ENCODE results near the gene TRIM34. TPM values are rescaled to one million over a fixed set of nuclear protein-coding genes. Genes with fewer than 3 reads are reported as not detected.
"Not testable (repeated sequence)": the region's sequence is repeated elsewhere in the genome, so short reads cannot be mapped to it uniquely, and the experiment has no call there.

TRIM34 gene
- total and polyA plus RNA-seq, 7 donors = 3.5 to 10.2 (median 7.4) TPM

DNA sequence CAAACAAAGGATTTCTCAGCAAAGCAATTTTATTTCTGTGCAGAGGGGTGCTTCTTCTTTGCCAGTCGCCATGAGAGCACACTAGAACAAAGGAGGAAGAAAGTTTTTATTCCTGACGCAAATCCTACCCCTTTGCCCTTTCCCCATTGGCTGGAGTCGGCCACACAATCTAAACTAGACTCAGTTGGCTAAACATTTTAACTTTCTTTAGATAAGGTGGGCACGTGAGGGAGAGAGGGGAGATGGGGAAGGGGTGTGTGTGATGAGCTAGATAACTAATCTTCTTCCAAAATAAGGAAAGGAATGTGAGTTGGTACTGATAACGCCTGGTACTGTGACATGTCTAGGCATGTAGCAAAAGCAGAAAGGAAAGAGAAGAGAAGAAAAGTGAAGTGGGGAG lies 65.4 kb downstream of the TRIM34 start:
- no peak for TF ChIP-seq EP300 (IDR thresholded peaks at IDR 0.05)
- TF ChIP-seq POLR2A (IDR thresholded peaks at IDR 0.05) = peak in 1 of 2 donors; percentile 23
- TF ChIP-seq POLR2AphosphoS5 (IDR thresholded peaks at IDR 0.05) = peak in 1 of 4 donors; percentile 0
- TF ChIP-seq, protein P1, sequence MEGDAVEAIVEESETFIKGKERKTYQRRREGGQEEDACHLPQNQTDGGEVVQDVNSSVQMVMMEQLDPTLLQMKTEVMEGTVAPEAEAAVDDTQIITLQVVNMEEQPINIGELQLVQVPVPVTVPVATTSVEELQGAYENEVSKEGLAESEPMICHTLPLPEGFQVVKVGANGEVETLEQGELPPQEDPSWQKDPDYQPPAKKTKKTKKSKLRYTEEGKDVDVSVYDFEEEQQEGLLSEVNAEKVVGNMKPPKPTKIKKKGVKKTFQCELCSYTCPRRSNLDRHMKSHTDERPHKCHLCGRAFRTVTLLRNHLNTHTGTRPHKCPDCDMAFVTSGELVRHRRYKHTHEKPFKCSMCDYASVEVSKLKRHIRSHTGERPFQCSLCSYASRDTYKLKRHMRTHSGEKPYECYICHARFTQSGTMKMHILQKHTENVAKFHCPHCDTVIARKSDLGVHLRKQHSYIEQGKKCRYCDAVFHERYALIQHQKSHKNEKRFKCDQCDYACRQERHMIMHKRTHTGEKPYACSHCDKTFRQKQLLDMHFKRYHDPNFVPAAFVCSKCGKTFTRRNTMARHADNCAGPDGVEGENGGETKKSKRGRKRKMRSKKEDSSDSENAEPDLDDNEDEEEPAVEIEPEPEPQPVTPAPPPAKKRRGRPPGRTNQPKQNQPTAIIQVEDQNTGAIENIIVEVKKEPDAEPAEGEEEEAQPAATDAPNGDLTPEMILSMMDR (IDR thresholded peaks at IDR 0.05) = no peak
- no peak for DNase-seq
- Histone ChIP-seq H3K27ac (peak overlapping the region; percentile 80 to 89 (median 84)), H3K27me3 (no peaks in the 10 kb centered on the region), H3K4me1 (peaks cover 0 to 28% (median 25%) of the 10 kb centered on the region in 4 donors), H3K36me3 (no peaks in the 10 kb centered on the region), H3K4me3 (peak overlapping the region; percentile 20 to 51 (median 38)), H3K9me3 (no peaks in the 10 kb centered on the region)
- intact Hi-C loops (cut with DNase I) = no loop called here
- 16 to 57% methylated on average over 5 of the region's 5 CpGs for WGBS, 2 donors

DNA sequence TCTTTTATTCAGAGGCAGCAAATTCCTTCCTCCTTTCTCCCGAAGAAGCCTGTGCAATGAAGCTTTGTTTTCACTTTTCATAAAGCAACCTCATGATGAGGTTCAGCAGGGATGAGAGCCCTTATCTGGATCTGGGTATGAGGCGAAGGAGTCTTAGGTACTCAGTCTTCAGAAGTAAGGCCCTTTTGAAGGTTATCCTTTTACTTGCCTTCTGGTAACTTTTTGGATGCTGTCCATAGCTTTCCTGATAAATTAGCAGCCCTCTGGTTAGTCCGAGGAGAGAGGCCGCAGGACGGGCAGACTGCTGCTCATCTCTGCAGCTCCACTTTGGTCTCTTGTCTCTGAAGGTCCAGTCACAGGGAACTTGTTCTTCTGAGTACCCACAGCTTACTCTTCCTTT lies 65.9 kb downstream of the TRIM34 start:
- Histone ChIP-seq H3K4me3 (peak overlapping the region; percentile 20 to 51 (median 38)), H3K27me3 (no peaks in the 10 kb centered on the region), H3K4me1 (peaks cover 0 to 25% (median 23%) of the 10 kb centered on the region in 4 donors), H3K27ac (peak overlapping the region; percentile 80 to 89 (median 84)), H3K9me3 (no peaks in the 10 kb centered on the region), H3K36me3 (no peaks in the 10 kb centered on the region)
- TF ChIP-seq, protein P1 (IDR thresholded peaks at IDR 0.05) = no peak
- TF ChIP-seq EP300 (IDR thresholded peaks at IDR 0.05) (no peak), POLR2A (IDR thresholded peaks at IDR 0.05) (no peak), POLR2AphosphoS5 (IDR thresholded peaks at IDR 0.05) (peak in 1 of 4 donors; percentile 14)
- DNase-seq = no peak
- 25 to 69% methylated on average over 5 of the region's 5 CpGs for WGBS, 2 donors
- intact Hi-C loops (cut with DNase I) = no loop called here

DNA sequence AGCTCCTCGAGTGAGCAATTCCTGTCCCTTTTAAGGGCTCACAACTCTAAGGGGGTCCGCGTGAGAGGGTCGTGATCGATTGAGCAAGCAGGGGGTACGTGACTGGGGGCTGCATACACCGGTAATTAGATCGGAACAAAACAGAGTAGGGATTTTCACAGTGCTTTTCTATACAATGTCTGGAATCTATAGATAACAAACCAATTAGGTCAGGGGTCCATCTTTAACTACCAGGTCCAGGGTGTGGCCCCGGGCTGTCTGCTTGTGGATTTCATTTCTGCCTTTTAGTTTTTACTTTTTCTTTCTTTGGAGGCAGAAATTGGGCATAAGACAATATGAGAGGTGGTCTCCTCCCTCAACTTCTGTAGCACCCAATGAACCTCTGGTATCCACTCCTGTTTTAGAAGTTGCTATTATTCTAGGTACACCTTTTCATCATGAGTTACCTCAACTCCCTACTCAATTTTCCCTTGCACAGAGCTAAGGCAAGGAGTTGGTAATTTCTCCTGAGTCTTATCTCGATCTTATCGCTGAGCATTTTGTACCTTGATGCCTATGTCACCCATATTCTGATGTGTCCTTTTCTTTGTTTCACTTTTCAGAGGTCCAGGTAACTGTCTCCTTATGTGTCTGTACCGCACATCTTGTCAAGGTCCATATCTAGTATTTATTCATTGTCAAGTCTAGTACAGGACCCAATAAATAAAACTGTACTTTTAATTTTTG lies 66.6 kb downstream of the TRIM34 start:
- not testable (repeated sequence) for H3K9me3 ChIP-seq
- H3K4me1 ChIP-seq = peaks cover 0 to 25% (median 23%) of the 10 kb centered on the region in 4 donors

DNA sequence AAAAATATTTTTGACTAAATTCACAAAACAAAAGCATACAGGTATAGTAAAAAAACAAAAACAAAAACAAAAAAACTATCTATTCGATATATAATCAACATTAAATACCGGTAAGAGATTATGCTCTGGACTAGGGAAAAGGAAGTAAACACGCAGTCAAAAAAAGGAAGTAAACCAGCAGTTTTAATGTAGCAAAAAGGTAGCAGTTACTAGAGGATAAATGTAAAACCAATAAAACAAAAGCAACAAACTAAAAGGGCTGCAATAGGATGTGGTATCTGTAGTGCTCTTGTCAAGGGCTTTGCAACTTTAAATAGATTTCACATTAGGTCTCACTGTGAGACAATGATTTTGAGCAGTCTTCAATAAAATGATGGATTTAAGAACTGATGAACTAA lies 67.2 kb downstream of the TRIM34 start:
- peak overlapping the region in 2 of 4 donors; percentile 83 to 89 for H3K27ac ChIP-seq
- peak overlapping the region in 1 of 4 donors; percentile 51 for H3K4me3 ChIP-seq

More for the DNA sequence above, 66.6 kb downstream of the TRIM34 start:
- WGBS, 2 donors = 40 to 67% methylated on average over 12 of the region's 12 CpGs
- DNase-seq; intact Hi-C loops (cut with DNase I); H3K36me3 ChIP-seq; H3K27me3 ChIP-seq: not testable (repeated sequence)
- Histone ChIP-seq H3K4me3 (peak overlapping the region; percentile 20 to 51 (median 38)), H3K27ac (peak overlapping the region; percentile 80 to 89 (median 84))

More for the DNA sequence above, 67.2 kb downstream of the TRIM34 start:
- Histone ChIP-seq H3K36me3 (peaks cover 0 to 11% (median under 1%) of the 10 kb centered on the region in 4 donors), H3K27me3 (no peaks in the 10 kb centered on the region), H3K4me1 (peaks cover 0 to 25% (median 23%) of the 10 kb centered on the region in 4 donors), H3K9me3 (no peaks in the 10 kb centered on the region)
- 34 to 41% methylated on average over 3 of the region's 3 CpGs for WGBS, 2 donors
- TF ChIP-seq EP300 (IDR thresholded peaks at IDR 0.05) = no peak
- TF ChIP-seq, protein P1 (IDR thresholded peaks at IDR 0.05) = no peak
- no peak for TF ChIP-seq POLR2A (IDR thresholded peaks at IDR 0.05)
- no peak for TF ChIP-seq POLR2AphosphoS5 (IDR thresholded peaks at IDR 0.05)
- intact Hi-C loops (cut with DNase I) = no loop called here
- no peak for DNase-seq

Other genes with a start within 250 kb of the TRIM34 start
- not detected for gene OR51M1, start 241.2 kb upstream of the TRIM34 start, total RNA-seq
- gene OR51M1, start 241.2 kb upstream of the TRIM34 start, polyA plus RNA-seq = under 1 TPM in 1 of 3 donors, not detected in 2; under 0.01 TPM
- not detected for gene OR51Q1, start 202.9 kb upstream of the TRIM34 start, total RNA-seq
- not detected for gene OR51Q1, start 202.9 kb upstream of the TRIM34 start, polyA plus RNA-seq
- gene OR51I1, start 183.5 kb upstream of the TRIM34 start, total RNA-seq = 1 to 10 TPM in 1 of 4 donors, not detected in 3; 2.2 TPM
- not detected for gene OR51I1, start 183.5 kb upstream of the TRIM34 start, polyA plus RNA-seq
- not detected for gene OR51I2, start 175.7 kb upstream of the TRIM34 start, total RNA-seq
- gene OR51I2, start 175.7 kb upstream of the TRIM34 start, polyA plus RNA-seq = not detected
- not detected for gene OR52D1, start 136.3 kb upstream of the TRIM34 start, total RNA-seq
- not detected for gene OR52D1, start 136.3 kb upstream of the TRIM34 start, polyA plus RNA-seq
- 1 to 10 TPM in 2 of 4 donors, under 1 TPM in 1, not detected in 1; 0.71 to 1.2 (median 1.1) TPM for gene UBQLN3, start 115.0 kb upstream of the TRIM34 start, total RNA-seq
- gene UBQLN3, start 115.0 kb upstream of the TRIM34 start, polyA plus RNA-seq = not detected
- 1 to 10 TPM in 1 of 4 donors, under 1 TPM in 3; 0.36 to 1.7 (median 0.60) TPM for gene UBQLNL, start 108.3 kb upstream of the TRIM34 start, total RNA-seq
- gene UBQLNL, start 108.3 kb upstream of the TRIM34 start, polyA plus RNA-seq = under 1 TPM in 1 of 3 donors, not detected in 2; 0.34 TPM
- 1 to 10 TPM in 3 of 4 donors, not detected in 1; 1.5 to 3.0 (median 1.6) TPM for gene OR52H1, start 76.5 kb upstream of the TRIM34 start, total RNA-seq
- gene OR52H1, start 76.5 kb upstream of the TRIM34 start, polyA plus RNA-seq = under 1 TPM in 1 of 3 donors, not detected in 2; 0.09 TPM
- gene OR52B6, start 44.1 kb upstream of the TRIM34 start, total RNA-seq = not detected
- gene OR52B6, start 44.1 kb upstream of the TRIM34 start, polyA plus RNA-seq = under 1 TPM in 1 of 3 donors, not detected in 2; 0.07 TPM
- gene TRIM6, start 28.4 kb upstream of the TRIM34 start, total RNA-seq = 1 to 10 TPM; 3.5 to 5.5 (median 4.8) TPM
- gene TRIM6, start 28.4 kb upstream of the TRIM34 start, polyA plus RNA-seq = 1 to 10 TPM in 2 of 3 donors, under 1 TPM in 1; 0.60 to 1.2 (median 1.0) TPM
- gene TRIM5, start 60.1 kb downstream of the TRIM34 start, total RNA-seq = 10 to 100 TPM; 11.7 to 29.9 (median 14.3) TPM
- gene TRIM5, start 60.1 kb downstream of the TRIM34 start, polyA plus RNA-seq = 10 to 100 TPM in 1 of 3 donors, 1 to 10 TPM in 2; 5.4 to 12.4 (median 7.2) TPM
- gene TRIM22, start 64.8 kb downstream of the TRIM34 start, total RNA-seq = 10 to 100 TPM; 21.1 to 64.8 (median 40.5) TPM
- gene TRIM22, start 64.8 kb downstream of the TRIM34 start, polyA plus RNA-seq = 100 to 1,000 TPM in 1 of 3 donors, 1 to 10 TPM in 2; 6.6 to 106 (median 7.9) TPM
- under 1 TPM in 2 of 4 donors, not detected in 2; under 0.01 to 0.83 TPM for gene OR56B1, start 111.4 kb downstream of the TRIM34 start, total RNA-seq
- under 1 TPM in 1 of 3 donors, not detected in 2; 0.12 TPM for gene OR56B1, start 111.4 kb downstream of the TRIM34 start, polyA plus RNA-seq
- 1 to 10 TPM in 1 of 4 donors, not detected in 3; 1.8 TPM for gene OR52N4, start 129.2 kb downstream of the TRIM34 start, total RNA-seq
- gene OR52N4, start 129.2 kb downstream of the TRIM34 start, polyA plus RNA-seq = under 1 TPM in 1 of 3 donors, not detected in 2; 0.60 TPM
- gene OR52N5, start 158.4 kb downstream of the TRIM34 start, total RNA-seq = not detected
- not detected for gene OR52N5, start 158.4 kb downstream of the TRIM34 start, polyA plus RNA-seq
- gene OR52N1, start 166.3 kb downstream of the TRIM34 start, total RNA-seq = not detected
- not detected for gene OR52N1, start 166.3 kb downstream of the TRIM34 start, polyA plus RNA-seq
- not detected for gene OR52N2, start 183.9 kb downstream of the TRIM34 start, total RNA-seq
- gene OR52N2, start 183.9 kb downstream of the TRIM34 start, polyA plus RNA-seq = under 1 TPM in 1 of 3 donors, not detected in 2; 0.10 TPM
- gene OR52E6, start 216.9 kb downstream of the TRIM34 start, total RNA-seq = not detected
- not detected for gene OR52E6, start 216.9 kb downstream of the TRIM34 start, polyA plus RNA-seq
- not detected for gene OR52E8, start 232.7 kb downstream of the TRIM34 start, total RNA-seq
- not detected for gene OR52E8, start 232.7 kb downstream of the TRIM34 start, polyA plus RNA-seq

Measured in sigmoid colon (tissue), 7 donors.